GM19452 (cell line): ENCODE results near the gene SKAP2.

Experiments
- ATAC-seq: cut with Tn5 transposase; IDR thresholded peaks from one replicate; pipeline ENCODE4 v1.9.1; 2021; ENCODE audit not compliant: unreplicated experiment

The SKAP2 gene

GRCh38 chr7:26668821-26669220, 195.6 kb downstream of the SKAP2 start:
- no peak for ATAC-seq

- no peak for ATAC-seq
Observed at GRCh38 chr7:26667514-26668133, 196.8 kb downstream of the SKAP2 start.

- no peak for ATAC-seq
Observed at GRCh38 chr7:26664735-26665416, 199.5 kb downstream of the SKAP2 start.

GRCh38 chr7:26664274-26664673, 200.1 kb downstream of the SKAP2 start:
- no peak for ATAC-seq

GRCh38 chr7:26663874-26664273, 200.5 kb downstream of the SKAP2 start:
- no peak for ATAC-seq

GRCh38 chr7:26662646-26663045, 201.7 kb downstream of the SKAP2 start:
- ATAC-seq: no peak

- no peak for ATAC-seq
Observed at GRCh38 chr7:26659121-26659520, 205.3 kb downstream of the SKAP2 start.

- no peak for ATAC-seq
Observed at GRCh38 chr7:26658389-26659084, 205.9 kb downstream of the SKAP2 start.

- ATAC-seq: no peak
Observed at GRCh38 chr7:26657686-26658388, 206.6 kb downstream of the SKAP2 start.

GRCh38 chr7:26657206-26657641, 207.2 kb downstream of the SKAP2 start:
- no peak for ATAC-seq

- ATAC-seq: no peak
Observed at GRCh38 chr7:26656735-26657134, 207.7 kb downstream of the SKAP2 start.

- ATAC-seq: no peak
Observed at GRCh38 chr7:26655781-26656180, 208.6 kb downstream of the SKAP2 start.

GRCh38 chr7:26653430-26654399, 210.7 kb downstream of the SKAP2 start:
- ATAC-seq: no peak

GRCh38 chr7:26652401-26653100, 211.8 kb downstream of the SKAP2 start:
- no peak for ATAC-seq

GRCh38 chr7:26650103-26650502, 214.3 kb downstream of the SKAP2 start:
- ATAC-seq: no peak

GRCh38 chr7:26649388-26649787, 215.0 kb downstream of the SKAP2 start:
- ATAC-seq: no peak

- no peak for ATAC-seq
Observed at GRCh38 chr7:26648554-26648953, 215.8 kb downstream of the SKAP2 start.

- no peak for ATAC-seq
Observed at GRCh38 chr7:26646336-26647048, 217.9 kb downstream of the SKAP2 start.

- ATAC-seq: no peak
Observed at GRCh38 chr7:26645121-26645520, 219.3 kb downstream of the SKAP2 start.
